Measurements from ENCODE around the gene PLGLB1.
"Not testable (repeated sequence)": the region's sequence is repeated elsewhere in the genome, so short reads cannot be mapped to it uniquely, and the experiment has no call there.

PLGLB1 gene

GRCh38 chr2:87021744-87022143, at the start of gene PLGLB1:
Gene PLGLB1 (minus strand): TSS chr2:87021844. CDS start chr2:87021783, 61 bp downstream.
- DNase-seq = not testable (repeated sequence)

- DNase-seq = not testable (repeated sequence)
Observed at GRCh38 chr2:87064305-87064704, 42.7 kb upstream of the PLGLB1 start.

- not testable (repeated sequence) for DNase-seq
Observed at GRCh38 chr2:87063431-87063830, 41.8 kb upstream of the PLGLB1 start.

GRCh38 chr2:87061519-87061918, 39.9 kb upstream of the PLGLB1 start:
- not testable (repeated sequence) for DNase-seq

GRCh38 chr2:87057606-87058005, 36.0 kb upstream of the PLGLB1 start:
- DNase-seq = not testable (repeated sequence)

- not testable (repeated sequence) for DNase-seq
Observed at GRCh38 chr2:87056843-87057242, 35.2 kb upstream of the PLGLB1 start.

- DNase-seq = not testable (repeated sequence)
Observed at GRCh38 chr2:87056435-87056834, 34.8 kb upstream of the PLGLB1 start.

GRCh38 chr2:87054375-87054774, 32.7 kb upstream of the PLGLB1 start:
- not testable (repeated sequence) for DNase-seq

GRCh38 chr2:87041321-87041978, 19.8 kb upstream of the PLGLB1 start:
- DNase-seq = not testable (repeated sequence)

- not testable (repeated sequence) for DNase-seq
Observed at GRCh38 chr2:87028607-87029006, 7.0 kb upstream of the PLGLB1 start.

GRCh38 chr2:87026816-87027215, 5.2 kb upstream of the PLGLB1 start:
- not testable (repeated sequence) for DNase-seq

GRCh38 chr2:87025927-87026326, 4.3 kb upstream of the PLGLB1 start:
- not testable (repeated sequence) for DNase-seq

- DNase-seq = not testable (repeated sequence)
Observed at GRCh38 chr2:87023988-87024615, 2.5 kb upstream of the PLGLB1 start.

GRCh38 chr2:87021043-87021442, 601 bp downstream of the PLGLB1 start:
- DNase-seq = not testable (repeated sequence)

- DNase-seq = not testable (repeated sequence)
Observed at GRCh38 chr2:87019053-87019452, 2.6 kb downstream of the PLGLB1 start.

- DNase-seq = not testable (repeated sequence)
Observed at GRCh38 chr2:87014489-87015169, 7.0 kb downstream of the PLGLB1 start.

GRCh38 chr2:87004398-87004797, 17.2 kb downstream of the PLGLB1 start:
- not testable (repeated sequence) for DNase-seq

Data from RPMI8226 (cell line).